Measurements from ENCODE around the gene BTG4. TPM values are rescaled to one million over a fixed set of nuclear protein-coding genes. Genes with fewer than 3 reads are reported as not detected.

The BTG4 gene
- polyA plus RNA-seq, 3 donors = not detected

- Histone ChIP-seq H3K9me3 (replicated peaks in 1 of 2; ENCODE audit: control insufficient read depth in 1 of 2, insufficient read depth in 1 of 2, low read length in 2 of 2) (peaks cover 1 to 2% of the 10 kb centered on the region in 2 donors), H2AFZ (ENCODE audit: insufficient read depth, low read depth, low read length, poor library complexity, severe bottlenecking) (no peak overlapping the region), H4K20me1 (ENCODE audit: insufficient read depth, low read length) (no peaks in the 10 kb centered on the region), H3K79me2 (ENCODE audit: insufficient read depth, low read length) (no peaks in the 10 kb centered on the region), H3K4me3 (replicated peaks in 1 of 3; ENCODE audit: low read depth in 2 of 3, low read length in 3 of 3) (no peak overlapping the region), H3K27ac (ENCODE audit: low read depth in 1 of 2, low read length in 2 of 2) (no peak overlapping the region), H3K36me3 (replicated peaks in 1 of 2; ENCODE audit: control insufficient read depth in 1 of 2, insufficient read depth in 2 of 2, low read length in 2 of 2) (no peaks in the 10 kb centered on the region), H3K4me1 (ENCODE audit: control insufficient read depth in 1 of 2, insufficient read depth in 2 of 2, low read length in 2 of 2) (no peaks in the 10 kb centered on the region), H3K27me3 (ENCODE audit: control insufficient read depth in 2 of 2, insufficient read depth in 2 of 2, low read length in 2 of 2) (no peaks in the 10 kb centered on the region), H3K9ac (ENCODE audit: insufficient read depth, low read length, poor library complexity, severe bottlenecking) (no peak overlapping the region), H3K4me2 (replicated peaks; ENCODE audit: extremely low read depth, low read length, poor library complexity, severe bottlenecking) (no peak overlapping the region)
- WGBS (ENCODE audit: insufficient coverage) = no CpG with 5 or more reads among the region's 3 CpGs
- Mint-ChIP-seq H3K4me1 (peaks cover 3% of the 10 kb centered on the region), H3K27ac (no peak overlapping the region), H3K4me3 (no peak overlapping the region), H3K36me3 (no peaks in the 10 kb centered on the region), H3K27me3 (ENCODE audit: low read depth in 3 of 3) (peaks cover 0 to 4% (median 0%) of the 10 kb centered on the region in 3 donors), H3K9me3 (peaks cover 3 to 8% (median 5%) of the 10 kb centered on the region in 7 donors)
- intact Hi-C loops (cut with micrococcal nuclease) = loop anchor here in 1 of 2 donors (10.0 kb wide), 1 partner anchor 283 kb away; no protein-coding TSS in a partner anchor
- TF ChIP-seq CTCF (IDR thresholded peaks at IDR 0.05) = no peak
- no peak for DNase-seq
These were observed 49.1 kb upstream of the BTG4 start for GRCh38 chr11:111561306-111561705.

GRCh38 chr11:111560800-111561199 lies 48.6 kb upstream of the BTG4 start:
- TF ChIP-seq CTCF (IDR thresholded peaks at IDR 0.05) = no peak
- Histone ChIP-seq H3K4me1 (ENCODE audit: control insufficient read depth in 1 of 2, insufficient read depth in 2 of 2, low read length in 2 of 2) (no peaks in the 10 kb centered on the region), H4K20me1 (ENCODE audit: insufficient read depth, low read length) (no peaks in the 10 kb centered on the region), H3K36me3 (replicated peaks in 1 of 2; ENCODE audit: control insufficient read depth in 1 of 2, insufficient read depth in 2 of 2, low read length in 2 of 2) (no peaks in the 10 kb centered on the region), H3K27ac (ENCODE audit: low read depth in 1 of 2, low read length in 2 of 2) (no peak overlapping the region), H3K4me3 (replicated peaks in 1 of 3; ENCODE audit: low read depth in 2 of 3, low read length in 3 of 3) (no peak overlapping the region), H3K27me3 (ENCODE audit: control insufficient read depth in 2 of 2, insufficient read depth in 2 of 2, low read length in 2 of 2) (no peaks in the 10 kb centered on the region), H3K79me2 (ENCODE audit: insufficient read depth, low read length) (no peaks in the 10 kb centered on the region), H3K9me3 (replicated peaks in 1 of 2; ENCODE audit: control insufficient read depth in 1 of 2, insufficient read depth in 1 of 2, low read length in 2 of 2) (peaks cover 6 to 7% of the 10 kb centered on the region in 2 donors), H2AFZ (ENCODE audit: insufficient read depth, low read depth, low read length, poor library complexity, severe bottlenecking) (no peak overlapping the region), H3K9ac (ENCODE audit: insufficient read depth, low read length, poor library complexity, severe bottlenecking) (no peak overlapping the region), H3K4me2 (replicated peaks; ENCODE audit: extremely low read depth, low read length, poor library complexity, severe bottlenecking) (no peak overlapping the region)
- peaks cover 3 to 13% (median 9%) of the 10 kb centered on the region in 7 donors for H3K9me3 Mint-ChIP-seq
- no peaks in the 10 kb centered on the region for H3K36me3 Mint-ChIP-seq
- intact Hi-C loops (cut with micrococcal nuclease) = loop anchor here in 1 of 2 donors (10.0 kb wide), 1 partner anchor 284 kb away; no protein-coding TSS in a partner anchor
- H3K27ac Mint-ChIP-seq = no peak overlapping the region
- WGBS (ENCODE audit: insufficient coverage) = 89% methylated on average over 3 of the region's 3 CpGs
- H3K4me1 Mint-ChIP-seq = peaks cover 3% of the 10 kb centered on the region
- H3K27me3 Mint-ChIP-seq (ENCODE audit: low read depth in 3 of 3) = peaks cover 0 to 4% (median 0%) of the 10 kb centered on the region in 3 donors
- no peak for DNase-seq
- no peak overlapping the region for H3K4me3 Mint-ChIP-seq
